ENCODE results near the gene SUMF2. TPM values are rescaled to one million over a fixed set of nuclear protein-coding genes. Genes with fewer than 3 reads are reported as not detected.
"Not testable (repeated sequence)": the region's sequence is repeated elsewhere in the genome, so short reads cannot be mapped to it uniquely, and the experiment has no call there.

The SUMF2 gene
- total and polyA plus RNA-seq, 12 donors: 20.8 to 49.2 (median 36.1) TPM

DNA sequence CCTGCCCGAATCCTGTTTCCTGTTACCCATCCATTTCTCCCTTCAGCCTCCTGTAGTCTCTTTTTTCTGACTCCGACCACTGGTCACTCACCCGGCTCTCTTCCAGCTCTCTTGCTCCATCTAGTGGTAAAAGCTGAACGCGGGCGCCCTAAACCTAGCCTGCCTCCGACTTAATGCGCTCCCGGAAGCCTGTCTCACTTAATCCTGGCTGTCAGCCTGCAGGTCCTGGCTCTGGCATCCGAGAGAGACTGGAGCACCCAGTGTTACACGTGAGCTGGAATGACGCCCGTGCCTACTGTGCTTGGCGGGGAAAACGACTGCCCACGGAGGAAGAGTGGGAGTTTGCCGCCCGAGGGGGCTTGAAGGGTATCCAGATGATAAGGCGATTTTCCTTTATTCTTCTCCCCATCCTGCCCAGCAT is 10.3 kb downstream of the SUMF2 start:
- intact Hi-C loops (cut with DNase I): loop anchor here (1.0 to 10.0 kb wide), 9 partner anchors 67 to 642 kb away; no protein-coding TSS in a partner anchor
- peaks cover 7 to 21% (median 12%) of the 10 kb centered on the region in 9 donors for H3K4me1 ChIP-seq
- peaks cover 0 to 70% (median 16%) of the 10 kb centered on the region in 9 donors for H3K36me3 ChIP-seq
- H3K27ac ChIP-seq: peak overlapping the region in 3 of 10 donors; percentile 4 to 34 (median 32)
- peak; percentile 82 to 89 for DNase-seq
- H3K4me3 ChIP-seq: no peak overlapping the region
- H3K27me3 ChIP-seq: no peaks in the 10 kb centered on the region
- TF ChIP-seq, protein P1, sequence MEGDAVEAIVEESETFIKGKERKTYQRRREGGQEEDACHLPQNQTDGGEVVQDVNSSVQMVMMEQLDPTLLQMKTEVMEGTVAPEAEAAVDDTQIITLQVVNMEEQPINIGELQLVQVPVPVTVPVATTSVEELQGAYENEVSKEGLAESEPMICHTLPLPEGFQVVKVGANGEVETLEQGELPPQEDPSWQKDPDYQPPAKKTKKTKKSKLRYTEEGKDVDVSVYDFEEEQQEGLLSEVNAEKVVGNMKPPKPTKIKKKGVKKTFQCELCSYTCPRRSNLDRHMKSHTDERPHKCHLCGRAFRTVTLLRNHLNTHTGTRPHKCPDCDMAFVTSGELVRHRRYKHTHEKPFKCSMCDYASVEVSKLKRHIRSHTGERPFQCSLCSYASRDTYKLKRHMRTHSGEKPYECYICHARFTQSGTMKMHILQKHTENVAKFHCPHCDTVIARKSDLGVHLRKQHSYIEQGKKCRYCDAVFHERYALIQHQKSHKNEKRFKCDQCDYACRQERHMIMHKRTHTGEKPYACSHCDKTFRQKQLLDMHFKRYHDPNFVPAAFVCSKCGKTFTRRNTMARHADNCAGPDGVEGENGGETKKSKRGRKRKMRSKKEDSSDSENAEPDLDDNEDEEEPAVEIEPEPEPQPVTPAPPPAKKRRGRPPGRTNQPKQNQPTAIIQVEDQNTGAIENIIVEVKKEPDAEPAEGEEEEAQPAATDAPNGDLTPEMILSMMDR (IDR thresholded peaks at IDR 0.05): peak; percentile 89 to 98 (median 94)
- ATAC-seq: peak; percentile 86 to 95 (median 92)
- 8 to 14% methylated on average over 19 of the region's 19 CpGs for WGBS, 2 donors
- H3K9me3 ChIP-seq: no peaks in the 10 kb centered on the region

DNA sequence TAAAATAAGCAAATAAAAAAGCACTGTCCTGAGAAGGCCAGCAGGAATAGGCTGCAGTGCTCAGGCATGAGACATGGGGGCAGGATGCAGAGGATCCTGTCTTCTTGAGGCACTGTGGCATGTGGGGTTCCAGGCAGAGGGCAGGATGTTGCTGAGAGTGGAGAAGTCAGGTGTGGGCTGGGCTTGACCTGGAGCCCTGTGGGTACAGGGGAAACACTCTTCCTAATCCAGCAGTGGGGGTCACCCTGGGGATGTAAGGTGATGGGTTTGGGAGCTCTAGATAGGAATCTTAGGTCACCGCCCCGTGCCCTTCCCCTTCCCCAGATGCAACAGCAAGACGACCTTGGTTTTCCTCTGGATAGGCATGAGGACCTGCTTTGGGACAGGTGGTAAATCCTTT is 13.6 kb downstream of the SUMF2 start:
- H3K36me3 ChIP-seq: peaks cover 0 to 56% (median 0%) of the 10 kb centered on the region in 9 donors
- intact Hi-C loops (cut with DNase I): loop anchor here in 3 of 10 donors (10.0 kb wide), 2 partner anchors 73 to 433 kb away; no protein-coding TSS in a partner anchor
- no peak overlapping the region for H3K27ac ChIP-seq

DNA sequence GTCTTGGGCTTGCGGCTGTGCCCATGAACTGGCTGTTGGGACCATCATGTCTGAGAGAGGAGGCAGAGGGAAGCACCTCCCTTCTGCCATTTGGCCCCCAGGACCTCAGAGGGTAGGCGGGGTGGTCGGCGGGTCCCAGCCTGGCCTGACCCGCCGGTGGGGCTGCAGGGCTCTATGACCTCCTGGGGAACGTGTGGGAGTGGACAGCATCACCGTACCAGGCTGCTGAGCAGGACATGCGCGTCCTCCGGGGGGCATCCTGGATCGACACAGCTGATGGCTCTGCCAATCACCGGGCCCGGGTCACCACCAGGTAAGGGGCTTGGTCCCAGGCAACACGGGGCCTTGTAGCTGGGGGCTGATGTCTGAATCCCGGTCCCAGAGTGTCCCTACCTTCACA is 14.1 kb downstream of the SUMF2 start:
- H3K27me3 ChIP-seq: no peaks in the 10 kb centered on the region
- H3K4me1 ChIP-seq: peaks cover 19 to 45% (median 26%) of the 10 kb centered on the region in 9 donors
- DNase-seq (no peak), ATAC-seq (no peak)
- H3K4me3 ChIP-seq: no peak overlapping the region
- peaks cover 0 to 51% (median 0%) of the 10 kb centered on the region in 9 donors for H3K36me3 ChIP-seq
- TF ChIP-seq, protein P1 (IDR thresholded peaks at IDR 0.05): no peak
- 94 to 95% methylated on average over 16 of the region's 16 CpGs for WGBS, 2 donors
- peak overlapping the region in 6 of 10 donors; percentile 70 to 95 (median 88) for H3K27ac ChIP-seq
- no peaks in the 10 kb centered on the region for H3K9me3 ChIP-seq
- intact Hi-C loops (cut with DNase I): loop anchor here in 3 of 10 donors (10.0 kb wide), 2 partner anchors 73 to 433 kb away; no protein-coding TSS in a partner anchor

More for the DNA sequence above, 13.6 kb downstream of the SUMF2 start:
- WGBS, 2 donors: 92 to 100% methylated on average over 3 of the region's 3 CpGs
- peaks cover 18 to 40% (median 26%) of the 10 kb centered on the region in 9 donors for H3K4me1 ChIP-seq
- no peaks in the 10 kb centered on the region for H3K9me3 ChIP-seq
- no peak for ATAC-seq
- no peaks in the 10 kb centered on the region for H3K27me3 ChIP-seq
- DNase-seq: no peak
- no peak overlapping the region for H3K4me3 ChIP-seq
- TF ChIP-seq, protein P1 (IDR thresholded peaks at IDR 0.05): no peak

DNA sequence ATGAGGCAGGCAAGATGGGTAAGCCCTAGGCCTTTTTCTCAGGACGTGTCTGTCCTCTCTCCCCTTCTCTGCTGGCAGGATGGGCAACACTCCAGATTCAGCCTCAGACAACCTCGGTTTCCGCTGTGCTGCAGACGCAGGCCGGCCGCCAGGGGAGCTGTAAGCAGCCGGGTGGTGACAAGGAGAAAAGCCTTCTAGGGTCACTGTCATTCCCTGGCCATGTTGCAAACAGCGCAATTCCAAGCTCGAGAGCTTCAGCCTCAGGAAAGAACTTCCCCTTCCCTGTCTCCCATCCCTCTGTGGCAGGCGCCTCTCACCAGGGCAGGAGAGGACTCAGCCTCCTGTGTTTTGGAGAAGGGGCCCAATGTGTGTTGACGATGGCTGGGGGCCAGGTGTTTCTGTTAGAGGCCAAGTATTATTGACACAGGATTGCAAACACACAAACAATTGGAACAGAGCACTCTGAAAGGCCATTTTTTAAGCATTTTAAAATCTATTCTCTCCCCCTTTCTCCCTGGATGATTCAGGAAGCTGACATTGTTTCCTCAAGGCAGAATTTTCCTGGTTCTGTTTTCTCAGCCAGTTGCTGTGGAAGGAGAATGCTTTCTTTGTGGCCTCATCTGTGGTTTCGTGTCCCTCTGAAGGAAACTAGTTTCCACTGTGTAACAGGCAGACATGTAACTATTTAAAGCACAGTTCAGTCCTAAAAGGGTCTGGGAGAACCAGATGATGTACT is 15.5 kb downstream of the SUMF2 start:
- Histone ChIP-seq H3K4me1 (peaks cover 20 to 47% (median 31%) of the 10 kb centered on the region in 9 donors), H3K9me3 (no peaks in the 10 kb centered on the region), H3K27me3 (no peaks in the 10 kb centered on the region), H3K36me3 (peaks cover 0 to 44% (median 0%) of the 10 kb centered on the region in 9 donors), H3K4me3 (peak overlapping the region in 1 of 10 donors; percentile 3), H3K27ac (peak overlapping the region; percentile 70 to 95 (median 86))
- TF ChIP-seq, protein P1 (IDR thresholded peaks at IDR 0.05): peak; percentile 63 to 94 (median 79)
- intact Hi-C loops (cut with DNase I): loop anchor here in 4 of 10 donors (1.0 to 10.0 kb wide), 3 partner anchors 12 to 435 kb away; no protein-coding TSS in a partner anchor
- DNase-seq: peak; percentile 87 to 89
- peak; percentile 79 to 93 (median 90) for ATAC-seq
- WGBS, 2 donors: 5 to 6% methylated on average over 12 of the region's 12 CpGs

DNA sequence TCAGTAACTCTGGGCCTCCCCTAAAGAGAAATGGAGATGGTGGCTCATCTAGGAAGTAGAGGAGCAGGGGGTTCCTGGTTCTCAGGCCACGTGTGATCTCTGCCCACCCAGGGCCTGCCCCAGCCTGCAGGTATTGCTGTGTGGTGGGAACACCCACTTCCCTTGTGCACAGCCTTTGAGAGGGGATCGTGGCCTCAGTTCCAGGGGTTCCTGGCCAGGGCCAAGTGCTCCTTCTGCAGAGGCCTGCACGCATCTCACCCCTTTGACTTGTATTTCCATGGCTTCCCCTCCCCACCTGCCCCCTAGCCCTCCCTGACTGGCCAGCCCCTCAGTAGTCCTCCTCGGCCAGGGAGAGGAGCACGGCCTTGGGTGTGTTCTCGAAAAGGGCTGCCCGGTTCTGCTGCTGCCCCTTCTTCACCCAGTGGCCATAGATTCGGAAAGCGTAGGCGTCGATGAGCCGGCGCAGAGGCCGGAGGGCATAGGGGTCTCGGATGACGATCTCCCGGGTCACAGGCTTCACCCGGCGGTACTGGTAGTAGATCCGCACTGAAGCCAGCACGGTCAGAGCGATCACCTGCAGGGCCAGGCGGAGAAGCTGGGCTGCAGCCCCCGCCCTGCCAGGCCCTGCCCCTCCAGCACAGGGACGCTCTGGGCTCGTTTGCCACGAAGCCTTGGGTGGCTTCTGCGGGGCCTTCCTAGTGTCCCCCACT is 16.8 kb downstream of the SUMF2 start:
- ATAC-seq; intact Hi-C loops (cut with DNase I); H3K4me3 ChIP-seq; DNase-seq; H3K27me3 ChIP-seq; H3K9me3 ChIP-seq: not testable (repeated sequence)
- H3K4me1 ChIP-seq: peaks cover 20 to 45% (median 31%) of the 10 kb centered on the region in 9 donors
- peaks cover 0 to 56% (median 0%) of the 10 kb centered on the region in 9 donors for H3K36me3 ChIP-seq
- 96 to 97% methylated on average over 28 of the region's 28 CpGs for WGBS, 2 donors
- peak overlapping the region; percentile 70 to 95 (median 86) for H3K27ac ChIP-seq

Measured in heart right ventricle (tissue), 16 donors.